HG03432 (cell line): ENCODE data around the gene TTYH3.
A peak's percentile ranks its signal among the peaks of the same experiment; 100 is the strongest.

ENCODE experiments used
- ATAC-seq: cut with Tn5 transposase; IDR thresholded peaks from one replicate; pipeline ENCODE4 v1.9.1; 2021; ENCODE audit warnings: mild to moderate bottlenecking, moderate library complexity; ENCODE audit not compliant: unreplicated experiment

The TTYH3 gene

GRCh38 chr7:2614631-2615330 is 17.0 kb upstream of the TTYH3 start:
- no peak for ATAC-seq

- no peak for ATAC-seq
These were observed 15.1 kb upstream of the TTYH3 start for GRCh38 chr7:2616387-2617324.

- ATAC-seq, result no peak
These were observed 14.4 kb upstream of the TTYH3 start for GRCh38 chr7:2617325-2617905.

- no peak for ATAC-seq
These were observed 12.7 kb upstream of the TTYH3 start for GRCh38 chr7:2619116-2619515.

GRCh38 chr7:2621061-2621828 is 10.5 kb upstream of the TTYH3 start:
- no peak for ATAC-seq

GRCh38 chr7:2621948-2622640 is 9.7 kb upstream of the TTYH3 start:
- no peak for ATAC-seq

GRCh38 chr7:2622869-2623697 is 8.7 kb upstream of the TTYH3 start:
- ATAC-seq, result no peak

- ATAC-seq, result no peak
These were observed 8.1 kb upstream of the TTYH3 start for GRCh38 chr7:2623698-2624014.

GRCh38 chr7:2624293-2624886 is 7.4 kb upstream of the TTYH3 start:
- no peak for ATAC-seq

GRCh38 chr7:2626498-2627117 is 5.2 kb upstream of the TTYH3 start:
- no peak for ATAC-seq

- ATAC-seq, result no peak
These were observed 4.3 kb upstream of the TTYH3 start for GRCh38 chr7:2627258-2628129.

- ATAC-seq, result no peak
These were observed 3.7 kb upstream of the TTYH3 start for GRCh38 chr7:2628130-2628482.

GRCh38 chr7:2628891-2629290 is 2.9 kb upstream of the TTYH3 start:
- no peak for ATAC-seq

- ATAC-seq, result no peak
These were observed 1.8 kb upstream of the TTYH3 start for GRCh38 chr7:2629746-2630681.

- peak; percentile 27 for ATAC-seq
These were observed 1.1 kb downstream of the TTYH3 start for GRCh38 chr7:2632733-2633537.
